Measurements from ENCODE around the gene EYA2.

Gene EYA2, protein sequence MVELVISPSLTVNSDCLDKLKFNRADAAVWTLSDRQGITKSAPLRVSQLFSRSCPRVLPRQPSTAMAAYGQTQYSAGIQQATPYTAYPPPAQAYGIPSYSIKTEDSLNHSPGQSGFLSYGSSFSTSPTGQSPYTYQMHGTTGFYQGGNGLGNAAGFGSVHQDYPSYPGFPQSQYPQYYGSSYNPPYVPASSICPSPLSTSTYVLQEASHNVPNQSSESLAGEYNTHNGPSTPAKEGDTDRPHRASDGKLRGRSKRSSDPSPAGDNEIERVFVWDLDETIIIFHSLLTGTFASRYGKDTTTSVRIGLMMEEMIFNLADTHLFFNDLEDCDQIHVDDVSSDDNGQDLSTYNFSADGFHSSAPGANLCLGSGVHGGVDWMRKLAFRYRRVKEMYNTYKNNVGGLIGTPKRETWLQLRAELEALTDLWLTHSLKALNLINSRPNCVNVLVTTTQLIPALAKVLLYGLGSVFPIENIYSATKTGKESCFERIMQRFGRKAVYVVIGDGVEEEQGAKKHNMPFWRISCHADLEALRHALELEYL

DNA sequence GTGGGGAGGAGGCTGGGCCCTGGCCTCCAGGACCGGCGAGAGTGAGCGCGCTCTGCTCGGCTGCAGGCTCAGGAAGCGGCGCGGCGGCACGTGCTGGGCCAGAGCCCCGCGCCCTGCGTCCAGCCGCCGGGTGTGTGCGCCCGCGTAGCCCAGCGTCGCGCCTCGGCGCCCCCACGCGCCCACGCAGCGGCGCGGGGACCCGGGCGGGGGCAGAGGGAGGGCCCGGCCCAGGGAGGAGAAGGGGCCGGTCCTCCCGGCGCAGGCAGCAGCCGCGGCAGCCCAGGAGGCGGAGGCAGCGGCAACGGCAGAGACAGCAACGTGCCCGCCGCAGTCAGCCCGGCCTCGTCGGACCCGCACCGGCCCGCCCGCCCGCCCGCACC, at the start of gene EYA2:
Gene EYA2 (plus strand): TSS at position 265 of the 380 bp plus-strand sequence. CDS start 95,168 bp downstream, outside the sequence.
- H3K9ac ChIP-seq (ENCODE audit: low read depth, low read length): peak within 1 kb of the TSS; percentile 17
- peaks cover 10% of the 10 kb centered on the region for H3K4me1 ChIP-seq (ENCODE audit: control insufficient read depth, insufficient read depth, low read length)
- no peaks in the 10 kb centered on the region for H3K36me3 ChIP-seq (ENCODE audit: control insufficient read depth, insufficient read depth, low read length)
- H3K9me3 ChIP-seq (ENCODE audit: control insufficient read depth, insufficient read depth, low read length): no peaks in the 10 kb centered on the region
- H3K27me3 ChIP-seq (ENCODE audit: control insufficient read depth, insufficient read depth, low read length): peaks cover 41% of the 10 kb centered on the region
- peak within 1 kb of the TSS; percentile 55 for H3K4me3 ChIP-seq (ENCODE audit: low read depth, low read length)

DNA sequence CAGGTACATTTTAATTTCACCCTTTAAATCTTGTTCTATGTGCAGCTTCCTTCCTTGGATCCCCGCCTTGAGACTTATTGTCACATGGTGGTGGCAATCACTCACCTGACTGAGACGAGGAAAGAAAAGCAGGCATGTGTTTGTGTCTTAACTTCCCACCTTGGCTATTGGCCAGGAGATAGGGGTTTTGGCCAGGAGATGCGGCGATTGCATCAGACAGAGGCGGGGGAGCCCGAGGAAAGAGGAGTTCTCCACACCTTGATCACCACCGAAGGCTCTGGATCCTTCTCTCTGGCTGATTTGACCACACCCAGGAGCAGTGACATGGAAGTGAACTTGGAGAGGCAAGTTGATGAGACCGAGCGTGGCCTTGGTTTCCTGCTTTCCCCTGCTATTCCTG, 49.7 kb upstream of the EYA2 start:
- H3K27me3 ChIP-seq (ENCODE audit: control insufficient read depth, insufficient read depth, low read length): no peaks in the 10 kb centered on the region
- no peaks in the 10 kb centered on the region for H3K36me3 ChIP-seq (ENCODE audit: control insufficient read depth, insufficient read depth, low read length)
- H3K9me3 ChIP-seq (ENCODE audit: control insufficient read depth, insufficient read depth, low read length): no peaks in the 10 kb centered on the region
- H3K4me3 ChIP-seq (ENCODE audit: low read depth, low read length): no peak overlapping the region
- H3K9ac ChIP-seq (ENCODE audit: low read depth, low read length): no peak overlapping the region
- no peaks in the 10 kb centered on the region for H3K4me1 ChIP-seq (ENCODE audit: control insufficient read depth, insufficient read depth, low read length)

DNA sequence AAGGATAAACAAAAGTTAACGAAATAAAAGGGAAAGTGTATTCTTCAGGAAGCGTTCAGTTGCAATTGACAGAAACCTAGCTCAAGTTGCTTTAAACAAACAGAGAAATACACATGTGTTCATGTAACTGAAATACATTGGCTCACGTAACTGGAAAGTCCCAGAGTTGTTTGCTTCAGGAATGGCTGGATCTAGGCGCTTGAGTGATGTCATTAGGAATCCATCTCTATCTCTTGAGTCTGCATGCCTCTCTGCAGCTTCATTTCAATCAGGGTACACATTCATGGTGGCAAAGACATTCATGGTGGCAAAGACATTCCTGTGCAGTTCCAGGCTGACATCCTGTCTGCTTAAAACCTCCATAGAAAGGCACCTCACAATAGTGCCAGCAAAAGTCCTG, 45.4 kb upstream of the EYA2 start:
- Histone ChIP-seq H3K36me3 (ENCODE audit: control insufficient read depth, insufficient read depth, low read length) (no peaks in the 10 kb centered on the region), H3K4me1 (ENCODE audit: control insufficient read depth, insufficient read depth, low read length) (no peaks in the 10 kb centered on the region), H3K4me3 (ENCODE audit: low read depth, low read length) (no peak overlapping the region), H3K9me3 (ENCODE audit: control insufficient read depth, insufficient read depth, low read length) (no peaks in the 10 kb centered on the region), H3K27me3 (ENCODE audit: control insufficient read depth, insufficient read depth, low read length) (no peaks in the 10 kb centered on the region), H3K9ac (ENCODE audit: low read depth, low read length) (no peak overlapping the region)

DNA sequence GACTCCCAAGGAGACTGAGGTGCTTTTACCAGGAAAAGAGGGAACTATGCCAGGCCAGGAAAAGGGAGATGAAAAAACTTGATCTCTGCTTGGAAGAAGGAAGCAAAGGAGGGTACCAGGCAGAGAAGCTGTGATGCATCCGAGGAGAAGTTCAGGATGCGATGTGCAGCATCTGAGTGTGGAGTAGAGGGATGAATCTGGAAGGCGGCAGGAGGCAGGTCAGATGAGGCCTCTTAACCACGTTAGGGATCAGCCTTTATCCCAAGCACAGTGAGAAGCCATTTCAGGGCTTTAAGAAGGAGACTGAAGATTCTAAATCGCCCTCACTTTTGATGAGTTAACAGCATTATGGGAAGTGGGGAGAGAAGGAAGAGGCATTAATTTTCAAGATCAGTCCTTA, 44.9 kb upstream of the EYA2 start:
- Histone ChIP-seq H3K4me3 (ENCODE audit: low read depth, low read length) (no peak overlapping the region), H3K36me3 (ENCODE audit: control insufficient read depth, insufficient read depth, low read length) (no peaks in the 10 kb centered on the region), H3K9ac (ENCODE audit: low read depth, low read length) (no peak overlapping the region), H3K4me1 (ENCODE audit: control insufficient read depth, insufficient read depth, low read length) (no peaks in the 10 kb centered on the region), H3K9me3 (ENCODE audit: control insufficient read depth, insufficient read depth, low read length) (no peaks in the 10 kb centered on the region), H3K27me3 (ENCODE audit: control insufficient read depth, insufficient read depth, low read length) (no peaks in the 10 kb centered on the region)

DNA sequence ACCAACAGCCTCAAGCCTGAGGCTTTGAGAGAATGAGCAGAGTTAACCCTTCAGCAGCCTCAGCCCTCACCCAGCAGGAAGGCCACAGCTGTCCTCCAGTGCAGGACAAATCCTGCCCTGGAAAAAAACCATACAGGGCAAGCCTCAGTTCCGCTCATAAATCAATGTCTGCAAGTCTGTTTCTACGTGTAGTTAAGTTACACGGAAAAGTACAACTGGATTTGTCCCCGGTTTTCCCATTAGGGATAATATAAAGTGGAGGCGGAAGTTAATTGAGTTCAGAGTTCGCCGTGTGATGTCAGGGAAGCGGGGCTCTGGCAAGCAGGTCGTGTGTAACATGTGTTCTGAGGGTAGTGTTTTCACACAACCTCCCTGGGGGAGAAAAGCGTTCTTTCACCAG, 44.2 kb upstream of the EYA2 start:
- H3K27me3 ChIP-seq (ENCODE audit: control insufficient read depth, insufficient read depth, low read length): no peaks in the 10 kb centered on the region
- H3K9ac ChIP-seq (ENCODE audit: low read depth, low read length): no peak overlapping the region
- H3K36me3 ChIP-seq (ENCODE audit: control insufficient read depth, insufficient read depth, low read length): no peaks in the 10 kb centered on the region
- H3K9me3 ChIP-seq (ENCODE audit: control insufficient read depth, insufficient read depth, low read length): no peaks in the 10 kb centered on the region
- no peak overlapping the region for H3K4me3 ChIP-seq (ENCODE audit: low read depth, low read length)
- no peaks in the 10 kb centered on the region for H3K4me1 ChIP-seq (ENCODE audit: control insufficient read depth, insufficient read depth, low read length)

DNA sequence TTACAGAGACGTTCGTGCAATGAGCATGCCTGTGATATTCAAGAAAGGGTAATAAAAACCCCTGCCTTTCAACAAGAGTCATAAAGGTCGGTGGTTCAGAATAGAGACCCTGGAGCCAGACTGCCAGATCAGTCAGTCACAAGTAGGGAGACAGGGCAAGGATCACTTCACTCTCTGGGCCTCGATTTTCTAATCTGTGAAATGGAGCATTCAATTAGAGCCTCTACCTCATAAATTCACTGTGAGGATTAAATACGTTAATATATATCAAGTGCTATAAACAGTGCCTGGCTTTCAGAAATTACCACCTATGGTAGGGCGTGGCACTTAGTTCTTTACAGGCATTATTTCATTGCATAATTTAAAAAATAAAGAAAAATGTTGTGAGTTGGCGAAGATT, 43.7 kb upstream of the EYA2 start:
- Histone ChIP-seq H3K9ac (ENCODE audit: low read depth, low read length) (no peak overlapping the region), H3K9me3 (ENCODE audit: control insufficient read depth, insufficient read depth, low read length) (no peaks in the 10 kb centered on the region), H3K36me3 (ENCODE audit: control insufficient read depth, insufficient read depth, low read length) (no peaks in the 10 kb centered on the region), H3K4me3 (ENCODE audit: low read depth, low read length) (no peak overlapping the region), H3K4me1 (ENCODE audit: control insufficient read depth, insufficient read depth, low read length) (no peaks in the 10 kb centered on the region), H3K27me3 (ENCODE audit: control insufficient read depth, insufficient read depth, low read length) (no peaks in the 10 kb centered on the region)

DNA sequence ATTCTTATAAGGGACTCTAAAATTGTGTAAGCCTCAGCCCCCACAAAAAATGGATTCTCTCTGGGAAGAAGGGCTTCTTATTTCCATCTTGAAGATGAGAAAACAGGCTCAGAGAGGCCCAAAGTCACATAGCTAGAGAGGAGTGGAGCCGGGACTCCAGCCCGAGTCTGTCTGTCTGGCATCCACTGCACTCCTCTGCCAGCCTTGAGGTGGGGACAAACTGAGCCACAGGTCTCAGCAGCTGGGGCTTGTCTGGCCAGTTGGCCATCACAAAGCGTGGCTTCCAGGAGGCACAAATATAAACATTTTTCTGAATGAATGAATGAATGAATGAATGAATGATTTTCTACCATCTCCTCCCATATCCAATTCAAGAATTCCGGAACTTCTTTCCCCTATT, 42.9 kb upstream of the EYA2 start:
- no peaks in the 10 kb centered on the region for H3K4me1 ChIP-seq (ENCODE audit: control insufficient read depth, insufficient read depth, low read length)
- no peak overlapping the region for H3K4me3 ChIP-seq (ENCODE audit: low read depth, low read length)
- H3K27me3 ChIP-seq (ENCODE audit: control insufficient read depth, insufficient read depth, low read length): no peaks in the 10 kb centered on the region
- no peak overlapping the region for H3K9ac ChIP-seq (ENCODE audit: low read depth, low read length)
- no peaks in the 10 kb centered on the region for H3K36me3 ChIP-seq (ENCODE audit: control insufficient read depth, insufficient read depth, low read length)
- H3K9me3 ChIP-seq (ENCODE audit: control insufficient read depth, insufficient read depth, low read length): no peaks in the 10 kb centered on the region

DNA sequence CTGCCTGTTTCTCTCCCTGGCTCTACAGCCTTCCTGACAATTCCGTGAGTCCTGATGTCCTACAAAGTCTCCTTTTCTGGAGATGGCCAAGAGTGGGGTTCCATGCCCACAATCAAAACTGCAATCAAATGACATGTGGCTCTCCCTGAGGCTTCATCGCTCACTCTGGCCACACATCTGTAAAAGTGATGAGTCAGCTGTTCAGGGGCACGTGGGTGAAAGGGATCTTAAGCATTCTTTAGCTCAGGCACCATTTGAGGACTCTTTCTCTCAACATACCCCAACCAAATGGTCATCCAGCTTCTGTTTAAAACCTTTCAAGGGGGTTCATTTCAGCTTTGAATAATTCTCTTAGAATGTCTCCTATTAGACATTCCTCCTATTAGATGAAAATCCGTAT, 42.3 kb upstream of the EYA2 start:
- Histone ChIP-seq H3K4me1 (ENCODE audit: control insufficient read depth, insufficient read depth, low read length) (no peaks in the 10 kb centered on the region), H3K4me3 (ENCODE audit: low read depth, low read length) (no peak overlapping the region), H3K36me3 (ENCODE audit: control insufficient read depth, insufficient read depth, low read length) (no peaks in the 10 kb centered on the region), H3K27me3 (ENCODE audit: control insufficient read depth, insufficient read depth, low read length) (no peaks in the 10 kb centered on the region), H3K9ac (ENCODE audit: low read depth, low read length) (no peak overlapping the region), H3K9me3 (ENCODE audit: control insufficient read depth, insufficient read depth, low read length) (no peaks in the 10 kb centered on the region)

DNA sequence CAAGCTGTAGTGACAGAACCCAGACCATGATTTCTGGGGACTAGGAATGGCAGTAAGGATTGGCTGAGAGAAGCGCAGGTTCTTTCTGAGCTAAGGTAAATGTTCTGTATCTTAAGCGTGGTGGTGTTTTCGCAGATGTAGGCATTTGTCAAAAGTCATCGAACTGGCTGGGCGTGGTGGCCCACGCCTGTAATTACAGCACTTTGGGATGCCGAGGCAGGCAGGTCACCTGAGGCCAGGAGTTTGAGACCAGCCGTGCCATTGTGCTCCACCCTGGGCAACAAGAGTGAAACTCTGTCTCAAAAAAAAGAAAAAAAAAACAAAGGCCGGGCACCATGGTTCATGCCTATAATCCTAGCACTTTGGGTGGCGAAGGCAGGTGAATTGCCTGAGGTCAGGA, 40.7 kb upstream of the EYA2 start:
- Histone ChIP-seq H3K36me3 (ENCODE audit: control insufficient read depth, insufficient read depth, low read length) (no peaks in the 10 kb centered on the region), H3K9ac (ENCODE audit: low read depth, low read length) (no peak overlapping the region), H3K9me3 (ENCODE audit: control insufficient read depth, insufficient read depth, low read length) (no peaks in the 10 kb centered on the region), H3K4me3 (ENCODE audit: low read depth, low read length) (no peak overlapping the region), H3K27me3 (ENCODE audit: control insufficient read depth, insufficient read depth, low read length) (no peaks in the 10 kb centered on the region), H3K4me1 (ENCODE audit: control insufficient read depth, insufficient read depth, low read length) (no peaks in the 10 kb centered on the region)

DNA sequence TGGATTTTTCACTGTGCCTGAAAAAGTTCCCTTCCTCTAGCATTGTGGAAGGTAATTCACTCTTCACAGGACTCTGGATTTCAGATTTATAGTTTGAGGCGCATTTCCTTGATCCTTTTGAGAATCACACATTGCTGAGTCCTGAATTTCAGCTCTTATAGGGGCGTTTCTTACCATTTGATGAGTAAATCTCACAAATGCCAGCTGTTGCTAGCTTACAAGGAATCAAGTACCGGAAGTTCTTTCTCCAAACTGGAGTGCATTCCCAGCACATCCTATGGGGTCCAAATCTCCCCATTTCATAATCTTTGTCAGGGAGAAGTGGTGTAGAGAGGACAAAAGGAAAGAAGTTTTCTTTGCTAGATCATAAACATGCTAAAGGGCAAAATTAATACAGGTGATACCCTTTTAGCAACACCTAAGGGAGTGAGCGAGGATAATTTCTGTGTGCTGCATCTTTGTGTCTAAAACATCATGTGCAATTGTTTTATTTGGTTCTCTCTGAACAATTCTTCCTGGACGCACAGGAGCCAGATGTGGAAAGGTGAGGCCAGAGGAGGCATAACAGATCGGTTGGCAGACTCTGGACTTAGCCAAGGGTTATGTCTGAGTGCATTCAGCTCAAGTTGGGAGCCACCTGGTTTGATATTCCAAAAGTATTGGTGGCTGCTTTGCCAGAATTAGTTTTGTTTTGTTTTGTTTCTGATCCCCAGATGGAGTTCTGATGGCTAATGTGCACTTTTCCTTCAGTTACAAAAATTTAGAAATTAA, 37.4 kb upstream of the EYA2 start:
- Histone ChIP-seq H3K4me1 (ENCODE audit: control insufficient read depth, insufficient read depth, low read length) (no peaks in the 10 kb centered on the region), H3K27me3 (ENCODE audit: control insufficient read depth, insufficient read depth, low read length) (no peaks in the 10 kb centered on the region), H3K36me3 (ENCODE audit: control insufficient read depth, insufficient read depth, low read length) (no peaks in the 10 kb centered on the region), H3K9ac (ENCODE audit: low read depth, low read length) (no peak overlapping the region), H3K9me3 (ENCODE audit: control insufficient read depth, insufficient read depth, low read length) (no peaks in the 10 kb centered on the region), H3K4me3 (ENCODE audit: low read depth, low read length) (no peak overlapping the region)

DNA sequence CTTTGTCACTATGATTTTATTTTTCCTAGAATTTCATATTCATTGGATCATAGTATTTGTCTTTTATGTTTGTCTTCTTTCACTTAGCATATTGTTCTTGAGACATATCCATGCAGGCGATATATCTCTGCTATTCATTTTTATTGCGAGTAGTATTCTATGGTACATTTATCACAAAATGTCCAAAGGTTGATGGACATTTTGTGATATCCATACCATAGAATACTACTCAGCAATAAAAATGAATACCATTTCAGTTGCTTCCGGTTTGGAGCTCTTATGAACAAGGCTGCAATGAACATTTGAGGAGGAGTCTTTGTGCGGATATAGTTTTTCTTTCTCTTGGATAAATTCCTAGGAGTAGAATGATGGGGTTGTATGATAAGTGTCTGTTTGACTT, 28.8 kb upstream of the EYA2 start:
- Histone ChIP-seq H3K36me3 (ENCODE audit: control insufficient read depth, insufficient read depth, low read length) (no peaks in the 10 kb centered on the region), H3K27me3 (ENCODE audit: control insufficient read depth, insufficient read depth, low read length) (no peaks in the 10 kb centered on the region), H3K4me3 (ENCODE audit: low read depth, low read length) (no peak overlapping the region), H3K4me1 (ENCODE audit: control insufficient read depth, insufficient read depth, low read length) (no peaks in the 10 kb centered on the region), H3K9ac (ENCODE audit: low read depth, low read length) (no peak overlapping the region), H3K9me3 (ENCODE audit: control insufficient read depth, insufficient read depth, low read length) (no peaks in the 10 kb centered on the region)

DNA sequence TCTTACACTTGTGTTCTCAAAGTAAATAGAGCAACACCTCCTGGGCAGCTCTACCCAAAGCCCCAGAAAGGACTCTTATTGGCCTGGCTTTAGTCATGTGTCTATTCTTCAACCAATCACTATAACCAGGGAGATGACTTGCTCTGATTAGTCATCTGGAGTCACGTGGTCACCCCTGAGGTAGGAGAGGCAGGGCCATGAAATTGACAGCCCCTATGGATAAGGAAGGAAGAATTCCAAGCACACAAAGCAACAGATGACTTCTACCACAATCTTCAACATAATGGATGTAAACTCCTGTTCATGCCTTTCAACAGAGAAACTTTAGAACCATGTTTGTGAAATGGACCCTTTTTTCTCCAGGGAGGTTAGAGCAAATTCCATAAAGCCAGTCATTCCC, 24.6 kb upstream of the EYA2 start:
- H3K36me3 ChIP-seq (ENCODE audit: control insufficient read depth, insufficient read depth, low read length): no peaks in the 10 kb centered on the region
- no peak overlapping the region for H3K4me3 ChIP-seq (ENCODE audit: low read depth, low read length)
- H3K27me3 ChIP-seq (ENCODE audit: control insufficient read depth, insufficient read depth, low read length): no peaks in the 10 kb centered on the region
- no peak overlapping the region for H3K9ac ChIP-seq (ENCODE audit: low read depth, low read length)
- no peaks in the 10 kb centered on the region for H3K9me3 ChIP-seq (ENCODE audit: control insufficient read depth, insufficient read depth, low read length)
- no peaks in the 10 kb centered on the region for H3K4me1 ChIP-seq (ENCODE audit: control insufficient read depth, insufficient read depth, low read length)
